Stimulated activated CD4-positive, alpha-beta T cell treated with anti-CD3 and anti-CD28 coated beads, Interleukin-1b, Interleukin-23, amount 100 ng/mL, for 1 hour (primary cell): Measurements from ENCODE around the gene IL22RA1.

Experiments used
- DNase-seq, 2 donors: peaks; one replicate each; pipeline ENCODE4 v3.0.0-alpha.2; 2020; ENCODE audit warnings: low read depth in 2 of 2

IL22RA1 gene

GRCh38 chr1:24165500-24165899 is 22.6 kb upstream of the IL22RA1 start:
- DNase-seq: no peak

- DNase-seq: no peak
Measured at GRCh38 chr1:24164004-24164403, 21.1 kb upstream of the IL22RA1 start.

- DNase-seq: no peak
Measured at GRCh38 chr1:24162201-24162600, 19.3 kb upstream of the IL22RA1 start.

- DNase-seq: no peak
Measured at GRCh38 chr1:24161270-24161669, 18.3 kb upstream of the IL22RA1 start.

- no peak for DNase-seq
Measured at GRCh38 chr1:24159366-24159765, 16.4 kb upstream of the IL22RA1 start.

GRCh38 chr1:24157918-24158481 is 15.1 kb upstream of the IL22RA1 start:
- no peak for DNase-seq

GRCh38 chr1:24156542-24157260 is 13.8 kb upstream of the IL22RA1 start:
- no peak for DNase-seq

GRCh38 chr1:24155011-24155782 is 12.3 kb upstream of the IL22RA1 start:
- DNase-seq: no peak

- no peak for DNase-seq
Measured at GRCh38 chr1:24154215-24154614, 11.3 kb upstream of the IL22RA1 start.

GRCh38 chr1:24152631-24153494 is 9.9 kb upstream of the IL22RA1 start:
- DNase-seq: no peak

GRCh38 chr1:24151175-24151533 is 8.2 kb upstream of the IL22RA1 start:
- no peak for DNase-seq

GRCh38 chr1:24150234-24151174 is 7.6 kb upstream of the IL22RA1 start:
- DNase-seq: peak; percentile 66 to 91

- no peak for DNase-seq
Measured at GRCh38 chr1:24149866-24150233, 6.9 kb upstream of the IL22RA1 start.

GRCh38 chr1:24147816-24148215 is 4.9 kb upstream of the IL22RA1 start:
- DNase-seq: no peak

GRCh38 chr1:24147194-24147593 is 4.3 kb upstream of the IL22RA1 start:
- no peak for DNase-seq

- DNase-seq: no peak
Measured at GRCh38 chr1:24141311-24141997, 1.5 kb downstream of the IL22RA1 start.

- no peak for DNase-seq
Measured at GRCh38 chr1:24140741-24141181, 2.2 kb downstream of the IL22RA1 start.

GRCh38 chr1:24139841-24140425 is 3.0 kb downstream of the IL22RA1 start:
- DNase-seq: no peak

- DNase-seq: no peak
Measured at GRCh38 chr1:24139222-24139489, 3.8 kb downstream of the IL22RA1 start.
